Measurements from ENCODE around the gene AQP4.

Gene AQP4

DNA sequence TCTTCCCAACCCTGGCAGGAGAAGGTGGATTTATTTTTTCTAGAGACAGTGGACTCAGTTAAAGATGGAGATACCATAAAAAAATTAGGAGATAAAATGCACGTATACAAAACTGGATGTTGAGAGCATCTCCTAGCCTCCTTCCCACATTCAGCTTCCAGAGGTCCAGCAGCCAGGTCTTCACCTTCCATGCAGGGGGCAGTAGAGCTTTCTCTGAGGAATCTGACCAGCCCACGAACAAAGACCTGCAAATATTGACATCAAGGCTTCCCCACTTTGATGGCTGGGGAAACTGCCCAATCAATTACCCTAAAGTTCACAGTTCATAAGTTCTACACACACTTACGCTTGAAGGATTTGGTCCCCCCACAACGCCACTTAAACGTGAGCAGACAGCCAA lies 24.5 kb downstream of the AQP4 start:
- no peak for DNase-seq (ENCODE audit: low read depth)

- no peak for DNase-seq (ENCODE audit: low read depth)
Observed at GRCh38 chr18:26839609-26840008, 25.9 kb downstream of the AQP4 start.

DNA sequence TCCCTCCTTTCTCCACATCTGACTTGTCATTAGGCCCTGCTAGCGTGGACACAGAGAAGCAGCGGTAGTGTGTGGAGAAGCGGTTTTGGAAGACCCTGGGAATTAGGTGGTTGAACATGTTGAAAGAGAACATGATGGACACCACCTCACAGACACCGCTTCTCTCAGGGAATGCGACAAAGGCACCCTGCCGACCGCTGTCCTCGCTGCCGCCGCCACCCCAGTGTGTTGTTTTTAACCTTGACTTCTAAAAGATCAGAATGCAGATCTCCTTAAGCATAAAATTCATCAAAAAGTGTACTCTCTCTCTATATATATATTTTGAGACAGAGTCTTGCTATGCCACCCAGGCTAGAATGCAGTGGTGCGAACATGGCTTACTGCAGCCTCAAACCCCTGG lies 33.2 kb downstream of the AQP4 start:
- DNase-seq (ENCODE audit: low read depth): no peak

DNA sequence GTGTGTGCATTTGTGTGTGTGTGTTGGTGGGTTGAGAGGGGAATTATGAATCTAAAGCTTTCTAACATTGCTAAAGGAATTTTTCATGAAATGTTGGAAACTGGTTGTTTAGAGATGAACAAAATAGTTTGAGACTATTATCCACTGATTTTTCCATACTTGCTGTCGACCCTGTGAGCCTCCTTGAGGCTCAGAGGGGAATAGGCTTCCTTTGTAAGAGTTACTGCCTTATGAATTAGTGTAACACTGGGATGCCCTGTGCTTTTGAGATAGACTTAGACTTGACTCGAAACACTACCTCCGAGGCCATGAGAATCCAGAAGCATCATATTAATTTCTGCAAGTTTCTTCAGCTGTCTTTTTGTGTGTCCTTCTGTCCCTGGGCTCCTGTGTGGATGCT lies 37.9 kb downstream of the AQP4 start:
- DNase-seq (ENCODE audit: low read depth): no peak

GRCh38 chr18:26826656-26827235 lies 38.8 kb downstream of the AQP4 start:
- DNase-seq (ENCODE audit: low read depth): no peak

GRCh38 chr18:26821181-26821580 lies 44.3 kb downstream of the AQP4 start:
- DNase-seq (ENCODE audit: low read depth): no peak

- DNase-seq (ENCODE audit: low read depth): no peak
Observed at GRCh38 chr18:26819046-26819445, 46.5 kb downstream of the AQP4 start.

- no peak for DNase-seq (ENCODE audit: low read depth)
Observed at GRCh38 chr18:26818461-26818860, 47.0 kb downstream of the AQP4 start.

DNA sequence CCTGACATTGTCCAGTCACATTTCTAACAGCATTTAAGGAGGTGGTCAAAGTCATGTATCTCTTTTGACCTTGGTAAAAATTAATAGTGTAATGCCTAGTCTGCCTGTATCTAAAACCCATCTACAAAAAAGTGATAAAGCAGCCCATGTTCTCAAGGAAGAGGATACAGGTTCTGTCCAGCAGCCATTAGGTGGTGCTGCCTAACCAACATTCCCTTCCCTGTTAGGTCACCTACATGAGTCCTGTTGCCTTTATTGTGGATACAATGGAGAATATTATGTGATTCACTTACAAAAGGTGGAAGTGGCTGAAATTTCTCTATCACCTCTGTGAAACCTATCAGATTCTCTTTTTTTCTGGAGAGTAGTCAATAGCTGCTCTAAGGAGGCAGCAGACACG lies 52.5 kb downstream of the AQP4 start:
- no peak for DNase-seq (ENCODE audit: low read depth)

DNA sequence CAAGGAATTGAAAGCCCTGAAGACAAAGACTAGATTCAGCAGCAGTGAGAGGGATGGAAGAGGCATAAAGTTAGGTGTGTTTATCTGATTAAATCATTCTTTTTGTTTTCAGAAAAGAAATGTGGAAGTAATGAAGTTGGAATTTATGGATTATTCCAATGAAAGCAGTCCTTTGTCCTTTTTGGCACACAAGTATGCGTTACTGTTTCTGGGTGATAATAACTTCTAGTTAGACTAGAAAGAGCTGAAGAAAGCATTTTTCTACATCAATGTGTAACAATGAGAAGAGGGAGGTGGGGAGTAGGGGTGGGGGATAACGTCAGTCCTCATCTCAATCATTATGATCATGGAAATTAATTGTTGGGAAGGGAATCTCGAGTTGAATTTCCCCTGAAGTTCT lies 53.0 kb downstream of the AQP4 start:
- DNase-seq (ENCODE audit: low read depth): no peak

GRCh38 chr18:26809346-26809745 lies 56.2 kb downstream of the AQP4 start:
- DNase-seq (ENCODE audit: low read depth): no peak

- DNase-seq (ENCODE audit: low read depth): no peak
Observed at GRCh38 chr18:26806224-26806623, 59.3 kb downstream of the AQP4 start.

DNA sequence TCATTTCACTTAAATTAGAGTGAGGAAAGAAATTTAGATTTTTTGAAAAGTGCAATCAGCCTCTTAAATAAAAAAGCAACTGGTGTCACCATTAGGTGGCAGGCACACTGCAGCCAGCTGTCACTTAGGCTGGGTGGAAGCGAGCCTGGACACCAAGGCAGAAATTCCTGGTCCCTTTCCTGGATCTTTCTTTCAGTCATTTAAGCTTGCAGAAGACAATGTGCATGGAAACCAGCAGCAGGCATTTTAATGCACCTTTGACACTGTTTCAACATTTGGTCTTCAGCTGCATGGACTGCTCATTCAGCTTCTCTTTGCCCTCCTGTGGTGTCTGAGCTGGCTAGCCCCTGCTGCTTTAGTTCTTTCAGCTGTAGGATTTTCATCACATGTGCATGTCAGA lies 61.0 kb downstream of the AQP4 start:
- no peak for DNase-seq (ENCODE audit: low read depth)

DNA sequence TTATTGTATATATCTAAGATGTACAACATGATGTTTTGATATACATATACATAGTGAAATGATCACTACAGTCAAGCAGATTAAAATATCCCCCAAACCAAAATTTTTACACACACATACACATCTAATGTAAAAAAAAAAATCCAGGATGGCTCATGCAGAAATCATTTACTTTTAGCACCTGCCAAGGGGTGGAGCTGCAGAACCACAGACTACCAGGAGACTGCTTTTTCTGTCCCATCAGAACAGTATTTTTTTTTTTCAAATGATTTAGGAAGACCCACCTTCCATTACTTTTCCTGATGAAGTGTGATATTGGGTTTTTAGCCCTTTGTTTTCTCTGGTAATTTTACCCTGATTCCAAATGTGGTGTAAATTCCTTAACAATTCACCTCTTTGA lies 61.9 kb downstream of the AQP4 start:
- no peak for DNase-seq (ENCODE audit: low read depth)

GRCh38 chr18:26802330-26803200 lies 62.9 kb downstream of the AQP4 start:
- no peak for DNase-seq (ENCODE audit: low read depth)
